K562 (cell line): ENCODE data around the gene CLCF1. TPM values are rescaled to one million over a fixed set of nuclear protein-coding genes. Genes with fewer than 3 reads are reported as not detected.

ENCODE experiments used
- BHLHE40 ChIP-seq: IDR thresholded peaks from 2 replicates; pipeline ENCODE4 v1.6.1; 2011; ENCODE audit warnings: low read length, improper control_type of control experiment
- CHD7 ChIP-seq: fragments of 200-600 bp; sonication (generic); IDR thresholded peaks from one replicate; pipeline ENCODE4 v1.6.1; 2012; ENCODE audit warnings: mild to moderate bottlenecking, low read depth, low read length, inconsistent platforms
- DEAF1 ChIP-seq: fragments of 450-650 bp; formaldehyde crosslinking; IDR thresholded peaks from 2 replicates; pipeline ENCODE4 v1.4.0; 2020; ENCODE audit warnings: mild to moderate bottlenecking, moderate library complexity
- ELK1 ChIP-seq: sonication (generic); formaldehyde crosslinking; IDR thresholded peaks from 2 replicates; pipeline ENCODE4 v1.8.1; 2022; ENCODE audit warnings: missing genetic modification reagents
- GABPB1 ChIP-seq: sonication (generic); formaldehyde crosslinking; IDR thresholded peaks from 2 replicates; pipeline ENCODE4 v1.8.0; 2022; ENCODE audit warnings: mild to moderate bottlenecking, missing genetic modification reagents
- HOMEZ ChIP-seq: fragments of 250-450 bp; sonication (Bioruptor Pico); IDR thresholded peaks from 2 replicates; pipeline ENCODE4 v1.4.0; 2020; ENCODE audit warnings: mild to moderate bottlenecking, moderate library complexity
- SMARCA5 ChIP-seq: fragments of 450-650 bp; IDR thresholded peaks from 2 replicates; pipeline ENCODE4 v1.6.1; 2016
- ZBTB34 ChIP-seq: fragments of 250-450 bp; sonication (Bioruptor Pico); IDR thresholded peaks from 2 replicates; pipeline ENCODE4 v1.8.0; 2021; ENCODE audit warnings: mild to moderate bottlenecking, moderate library complexity
- polyA plus RNA-seq, 8 experiments: library from polyadenylated mRNA; depleted of rRNA in 4 of 8; stranded (reverse) in 5 of 8; unstranded in 3 of 8; fragments of >200 nt; fragmentation: Nextera tagmentation in 2 of 8; fragmentation: Illumina TruSeq in 1 of 8; extraction: Ambion mirVana in 2 of 8; extraction: Trizol in 1 of 8; gene quantifications; 2 replicates each; pipeline versions ENCODE4 v1.2.1 to v1.2.3, GENCODE V29; 2011 to 2014; ENCODE audit warnings: inconsistent platforms in 1 of 8, missing spikeins in 1 of 8
- total RNA-seq, 7 experiments: library from RNA; depleted of rRNA in 6 of 7; stranded (reverse); fragments of >200 nt in 6 of 7; fragmentation: Illumina TruSeq in 2 of 7; extraction: Trizol in 2 of 7; gene quantifications; 2 replicates each; pipeline versions ENCODE4 v1.2.1 to v1.2.3, GENCODE V29; 2011 to 2021; ENCODE audit warnings: low replicate concordance in 1 of 7

CLCF1 gene
- total and polyA plus RNA-seq, 9 of the 15 experiments (the other 6 are each of a cell fraction or from before 2014, with no cell fraction given): 0.49 to 5.8 (median 3.0) TPM

- TF ChIP-seq CHD7 (no peak), ELK1 (CRISPR knock-in tag) (no peak), BHLHE40 (no peak; the same call in 1 of the 2 replicates), DEAF1 (CRISPR knock-in tag) (peak; percentile 7; the same call in 1 of the 2 replicates), GABPB1 (CRISPR knock-in tag) (no peak; the same call in 1 of the 2 replicates), HOMEZ (CRISPR knock-in tag) (no peak), ZBTB34 (CRISPR knock-in tag) (no peak), SMARCA5 (peak; percentile 88)
Measured at GRCh38 chr11:67373648-67374570, 511 bp upstream of the CLCF1 start (continued).
